Activated CD8-positive, alpha-beta T cell treated with anti-CD3 and anti-CD28 coated beads, Interleukin-2, amount 10 ng/mL, durations not matched to agents 7 days and 5 days (primary cell): Measurements from ENCODE around the gene SPHK1. TPM values are rescaled to one million over a fixed set of nuclear protein-coding genes. Genes with fewer than 3 reads are reported as not detected.

ENCODE experiments used
- ATAC-seq: fragments of 150-1000 bp; cut with Tn5 transposase; one replicate; pipeline ENCODE4 v1.10.0; 2021; ENCODE audit warnings: moderate library complexity
- CTCF ChIA-PET: fragments of 350-600 bp; sonication (Branson Sonifier 250); formaldehyde crosslinking; loops from one replicate; lab custom pipeline; 2021; ENCODE audit warnings: antibody characterized with exemption; lab: Charles Lee
- POLR2A ChIA-PET: fragments of 350-600 bp; sonication (Branson Sonifier 250); formaldehyde crosslinking; loops from one replicate; lab custom pipeline; 2021; ENCODE audit warnings: antibody characterized with exemption; lab: Charles Lee
- DNase-seq: peaks from one replicate; pipeline ENCODE4 v3.0.0-alpha.2; 2020
- H3K27ac Mint-ChIP-seq: one replicate; pipeline ENCODE4 v1.8.0; 2021; ENCODE audit warnings: mild to moderate bottlenecking, mixed read lengths
- H3K27me3 Mint-ChIP-seq: one replicate; pipeline ENCODE4 v1.8.0; 2021; ENCODE audit warnings: low read depth, mixed read lengths
- H3K36me3 Mint-ChIP-seq: one replicate; pipeline ENCODE4 v1.8.0; 2021; ENCODE audit warnings: low read depth, mixed read lengths
- H3K4me1 Mint-ChIP-seq: one replicate; pipeline ENCODE4 v1.8.0; 2021; ENCODE audit warnings: low read depth, mixed read lengths
- H3K4me3 Mint-ChIP-seq: one replicate; pipeline ENCODE4 v1.8.0; 2021; ENCODE audit warnings: mild to moderate bottlenecking, mixed read lengths
- H3K9me3 Mint-ChIP-seq: one replicate; pipeline ENCODE4 v1.8.0; 2022; ENCODE audit warnings: mixed read lengths; ENCODE audit not compliant: insufficient read depth
- total RNA-seq, 2 experiments: library from RNA; stranded (reverse); gene quantifications; one replicate each; pipeline ENCODE4 v1.2.3, GENCODE V29; 2021

SPHK1 gene
- total RNA-seq, 2 experiments from 2014 or later: 3.8 to 4.7 TPM

GRCh38 chr17:76427501-76428231 is 43.3 kb downstream of the SPHK1 start:
- no peaks in the 10 kb centered on the region for H3K27me3 Mint-ChIP-seq
- ATAC-seq (no peak), DNase-seq (no peak)
- peaks cover 4% of the 10 kb centered on the region for H3K36me3 Mint-ChIP-seq
- peaks cover 4% of the 10 kb centered on the region for H3K4me1 Mint-ChIP-seq
- H3K9me3 Mint-ChIP-seq: no peaks in the 10 kb centered on the region
- H3K4me3 Mint-ChIP-seq: no peak overlapping the region
- ChIA-PET POLR2A (interaction anchor here (0.6 to 1.1 kb wide), 2 partner anchors 24 to 74 kb away, joined by 3 read pairs; partner anchors contain the start of gene PRPSAP1), CTCF (interaction anchor here (0.9 to 3.0 kb wide), 4 partner anchors 18 to 31 kb away, joined by 3 to 10 read pairs (median 6); no protein-coding TSS in a partner anchor)
- H3K27ac Mint-ChIP-seq: no peak overlapping the region

DNA sequence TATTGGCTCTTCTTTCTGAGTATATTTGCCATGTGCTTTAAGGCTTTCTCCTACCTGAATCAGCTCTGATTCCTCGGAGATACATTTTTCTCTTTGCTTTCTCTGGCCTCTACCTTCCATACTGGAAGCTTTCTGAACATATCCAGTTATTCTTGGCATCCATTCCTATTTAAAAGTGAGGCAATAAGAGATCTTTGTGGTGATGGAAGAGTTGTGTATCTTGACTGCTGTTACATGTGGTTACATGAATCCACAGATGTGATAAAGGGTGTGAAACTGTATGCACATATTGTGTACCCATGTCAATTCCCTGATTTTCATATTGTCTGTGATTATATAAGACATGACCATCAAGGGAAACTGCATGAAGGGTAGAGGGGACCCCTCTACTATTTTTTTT is 44.1 kb downstream of the SPHK1 start:
- POLR2A ChIA-PET: interaction anchor here (0.6 to 1.1 kb wide), 2 partner anchors 23 to 75 kb away, joined by 3 read pairs; partner anchors contain the start of gene PRPSAP1

DNA sequence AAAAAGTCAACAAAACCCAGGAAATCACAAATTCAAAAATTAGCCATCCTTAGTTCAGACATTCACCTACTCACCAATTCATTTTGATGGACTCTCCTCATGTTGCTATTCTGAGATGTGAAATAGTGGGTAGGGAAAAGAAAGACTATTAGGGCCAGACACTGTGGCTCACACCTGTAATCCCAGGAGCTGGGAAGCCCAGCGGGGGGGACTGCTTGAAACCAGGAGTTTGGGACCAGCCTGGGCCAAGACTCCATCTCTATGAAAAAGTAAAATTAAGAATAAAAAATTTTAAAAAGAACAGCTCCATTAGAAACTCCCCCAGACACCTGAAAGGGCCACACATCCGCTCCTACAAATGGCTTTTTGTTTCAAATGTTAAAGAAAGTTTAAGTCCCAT is 47.1 kb downstream of the SPHK1 start:
- CTCF ChIA-PET: interaction anchor here (1.0 to 1.4 kb wide), 2 partner anchors 14 to 20 kb away, joined by 3 to 4 read pairs; no protein-coding TSS in a partner anchor
- H3K9me3 Mint-ChIP-seq: no peaks in the 10 kb centered on the region
- H3K27ac Mint-ChIP-seq: no peak overlapping the region
- POLR2A ChIA-PET: no interaction called here
- H3K36me3 Mint-ChIP-seq: peaks cover 4% of the 10 kb centered on the region
- DNase-seq (no peak), ATAC-seq (no peak)
- H3K4me3 Mint-ChIP-seq: no peak overlapping the region
- peaks cover 4% of the 10 kb centered on the region for H3K4me1 Mint-ChIP-seq
- H3K27me3 Mint-ChIP-seq: no peaks in the 10 kb centered on the region

More for the DNA sequence above, 44.1 kb downstream of the SPHK1 start:
- no peak for DNase-seq
- CTCF ChIA-PET: interaction anchor here (2.5 to 3.0 kb wide), 2 partner anchors 19 to 31 kb away, joined by 7 to 10 read pairs; no protein-coding TSS in a partner anchor
- Mint-ChIP-seq H3K4me3 (no peak overlapping the region), H3K36me3 (peaks cover 4% of the 10 kb centered on the region), H3K4me1 (peaks cover 4% of the 10 kb centered on the region), H3K27me3 (no peaks in the 10 kb centered on the region), H3K9me3 (no peaks in the 10 kb centered on the region), H3K27ac (no peak overlapping the region)
- no peak for ATAC-seq

DNA sequence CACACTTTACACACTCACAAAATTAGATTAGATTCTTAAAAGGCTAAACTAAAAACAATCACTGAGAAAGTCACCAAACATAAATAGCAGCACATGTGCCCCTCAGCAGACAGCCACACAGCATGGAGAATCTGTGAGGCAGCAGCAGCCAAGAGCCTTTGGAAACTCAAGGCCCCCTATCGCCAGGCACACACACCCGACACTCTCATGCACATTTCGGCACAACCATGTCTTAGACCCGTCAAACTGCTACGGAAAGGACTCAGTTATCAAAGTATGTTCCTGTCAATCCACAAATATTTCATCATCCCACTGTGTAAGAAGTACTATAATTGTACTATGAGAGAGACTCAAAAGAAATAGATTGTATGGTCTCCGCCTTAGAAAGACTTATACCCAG is 47.6 kb downstream of the SPHK1 start:
- DNase-seq (no peak), ATAC-seq (no peak)
- H3K4me3 Mint-ChIP-seq: no peak overlapping the region
- no peaks in the 10 kb centered on the region for H3K27me3 Mint-ChIP-seq
- ChIA-PET CTCF (interaction anchor here (1.4 kb wide), 1 partner anchor 14 kb away, joined by 4 read pairs; no protein-coding TSS in a partner anchor), POLR2A (no interaction called here)
- no peak overlapping the region for H3K27ac Mint-ChIP-seq
- H3K4me1 Mint-ChIP-seq: peaks cover 3% of the 10 kb centered on the region
- H3K36me3 Mint-ChIP-seq: peaks cover 4% of the 10 kb centered on the region
- H3K9me3 Mint-ChIP-seq: no peaks in the 10 kb centered on the region

GRCh38 chr17:76432712-76433336 is 48.4 kb downstream of the SPHK1 start:
- ChIA-PET POLR2A (no interaction called here), CTCF (no interaction called here)
- Mint-ChIP-seq H3K36me3 (peaks cover 4% of the 10 kb centered on the region), H3K9me3 (no peaks in the 10 kb centered on the region), H3K4me3 (no peak overlapping the region), H3K27me3 (no peaks in the 10 kb centered on the region), H3K4me1 (peaks cover 2% of the 10 kb centered on the region), H3K27ac (no peak overlapping the region)
- DNase-seq: no peak
- no peak for ATAC-seq

- Mint-ChIP-seq H3K27ac (no peak overlapping the region), H3K4me3 (no peak overlapping the region), H3K27me3 (no peaks in the 10 kb centered on the region), H3K9me3 (no peaks in the 10 kb centered on the region), H3K36me3 (peaks cover 4% of the 10 kb centered on the region), H3K4me1 (peaks cover 2% of the 10 kb centered on the region)
- no peak for DNase-seq
- CTCF ChIA-PET: no interaction called here
- no peak for ATAC-seq
- POLR2A ChIA-PET: no interaction called here
Observed at GRCh38 chr17:76433693-76434092, 49.3 kb downstream of the SPHK1 start.

DNA sequence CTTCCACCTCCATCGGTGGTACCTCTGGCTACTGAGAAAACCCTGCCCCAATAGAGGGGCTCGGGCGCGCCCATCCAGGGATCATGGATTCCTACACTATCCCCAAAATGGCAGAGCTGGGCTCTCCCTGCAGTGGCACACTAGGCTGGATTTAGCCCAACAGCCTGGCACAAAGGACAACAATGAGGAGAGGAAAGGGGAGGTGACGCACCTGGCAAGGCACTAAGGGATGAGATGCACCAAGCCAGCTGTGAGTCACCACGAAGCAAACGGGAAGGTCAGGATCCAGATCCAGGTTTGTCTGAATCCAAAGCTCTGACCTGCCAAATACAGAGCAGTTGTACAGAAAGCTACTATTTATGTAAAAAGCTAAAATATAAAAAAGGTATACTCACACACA is 50.5 kb downstream of the SPHK1 start:
- no peak for ATAC-seq
- Mint-ChIP-seq H3K27ac (no peak overlapping the region), H3K27me3 (no peaks in the 10 kb centered on the region), H3K36me3 (peaks cover 3% of the 10 kb centered on the region), H3K4me3 (no peak overlapping the region), H3K9me3 (no peaks in the 10 kb centered on the region), H3K4me1 (peaks cover 5% of the 10 kb centered on the region)
- POLR2A ChIA-PET: no interaction called here
- CTCF ChIA-PET: interaction anchor here (0.9 to 1.4 kb wide), 3 partner anchors 26 to 132 kb away, joined by 3 to 4 read pairs (median 4); no protein-coding TSS in a partner anchor
- no peak for DNase-seq

GRCh38 chr17:76435751-76436150 is 51.3 kb downstream of the SPHK1 start:
- H3K27ac Mint-ChIP-seq: no peak overlapping the region
- DNase-seq (no peak), ATAC-seq (no peak)
- H3K4me1 Mint-ChIP-seq: peaks cover 5% of the 10 kb centered on the region
- CTCF ChIA-PET: interaction anchor here (0.9 to 1.4 kb wide), 3 partner anchors 14 to 133 kb away, joined by 3 to 4 read pairs (median 4); no protein-coding TSS in a partner anchor
- no peaks in the 10 kb centered on the region for H3K36me3 Mint-ChIP-seq
- POLR2A ChIA-PET: no interaction called here
- no peaks in the 10 kb centered on the region for H3K27me3 Mint-ChIP-seq
- H3K9me3 Mint-ChIP-seq: no peaks in the 10 kb centered on the region
- no peak overlapping the region for H3K4me3 Mint-ChIP-seq

Other genes starting within 250 kb of the SPHK1 start
- gene FOXJ1, start 243.4 kb upstream of the SPHK1 start, total RNA-seq: 1 to 10 TPM; 8.7 to 9.1 TPM
- 100 to 1,000 TPM; 150 to 165 TPM for gene RNF157, start 144.1 kb upstream of the SPHK1 start, total RNA-seq
- 100 to 1,000 TPM; 318 to 359 TPM for gene UBALD2, start 119.3 kb upstream of the SPHK1 start, total RNA-seq
- 1 to 10 TPM; 3.7 to 4.8 TPM for gene QRICH2, start 76.3 kb upstream of the SPHK1 start, total RNA-seq
- 10 to 100 TPM; 64.2 to 74.1 TPM for gene PRPSAP1, start 30.7 kb upstream of the SPHK1 start, total RNA-seq
- gene UBE2O, start 68.5 kb downstream of the SPHK1 start, total RNA-seq: 10 to 100 TPM; 28.4 to 31.6 TPM
- gene AANAT, start 83.0 kb downstream of the SPHK1 start, total RNA-seq: not detected
- 10 to 100 TPM; 51.4 to 52.1 TPM for gene RHBDF2, start 116.8 kb downstream of the SPHK1 start, total RNA-seq
- gene CYGB, start 153.1 kb downstream of the SPHK1 start, total RNA-seq: under 1 TPM in 1 of 2 experiments, not detected in 1; 0.40 TPM
- gene PRCD, start 155.4 kb downstream of the SPHK1 start, total RNA-seq: not detected
- not detected for gene ST6GALNAC2, start 201.3 kb downstream of the SPHK1 start, total RNA-seq